Thyroid gland (tissue), 4 donors: ENCODE data around the gene CBLC.

Experiments used
- POLR2A ChIP-seq, 2 donors: fragments of 450-650 bp; IDR thresholded peaks; one replicate each; pipeline ENCODE4 v1.6.1; 2017; ENCODE audit warnings: antibody characterized with exemption in 2 of 2, mild to moderate bottlenecking in 2 of 2, moderate library complexity in 1 of 2
- TF ChIP-seq, protein P1 (sequence below), 6 experiments: fragments of 200-600 bp in 3 of 6; fragments of 450-650 bp in 3 of 6; sonication (generic) in 3 of 6; IDR thresholded peaks; one replicate each; pipeline ENCODE4 v1.5.1; 2016 to 2019; ENCODE audit warnings: antibody characterized with exemption in 6 of 6, mild to moderate bottlenecking in 2 of 6, inconsistent platforms in 1 of 6, moderate library complexity in 1 of 6

DNA sequence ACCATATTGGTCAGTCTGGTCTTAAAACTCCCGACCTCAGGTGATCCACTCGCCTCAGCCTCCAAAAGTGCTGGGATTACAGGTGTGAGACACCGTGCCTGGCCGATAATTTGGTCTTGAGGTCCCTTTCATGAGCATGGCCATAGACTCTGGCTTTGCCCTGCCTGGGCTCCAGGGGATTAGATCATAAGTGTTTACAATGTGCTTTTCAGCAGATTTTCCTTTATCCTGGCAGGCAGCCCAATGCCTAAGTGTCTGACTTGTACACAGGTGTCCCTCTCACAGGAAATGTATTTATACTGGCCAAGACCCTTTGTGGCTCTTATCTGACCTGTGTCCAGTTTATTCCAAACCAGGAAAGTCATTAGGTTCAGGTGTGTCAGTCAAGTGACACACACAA is 47.1 kb downstream of the CBLC start:
- TF ChIP-seq, protein P1, sequence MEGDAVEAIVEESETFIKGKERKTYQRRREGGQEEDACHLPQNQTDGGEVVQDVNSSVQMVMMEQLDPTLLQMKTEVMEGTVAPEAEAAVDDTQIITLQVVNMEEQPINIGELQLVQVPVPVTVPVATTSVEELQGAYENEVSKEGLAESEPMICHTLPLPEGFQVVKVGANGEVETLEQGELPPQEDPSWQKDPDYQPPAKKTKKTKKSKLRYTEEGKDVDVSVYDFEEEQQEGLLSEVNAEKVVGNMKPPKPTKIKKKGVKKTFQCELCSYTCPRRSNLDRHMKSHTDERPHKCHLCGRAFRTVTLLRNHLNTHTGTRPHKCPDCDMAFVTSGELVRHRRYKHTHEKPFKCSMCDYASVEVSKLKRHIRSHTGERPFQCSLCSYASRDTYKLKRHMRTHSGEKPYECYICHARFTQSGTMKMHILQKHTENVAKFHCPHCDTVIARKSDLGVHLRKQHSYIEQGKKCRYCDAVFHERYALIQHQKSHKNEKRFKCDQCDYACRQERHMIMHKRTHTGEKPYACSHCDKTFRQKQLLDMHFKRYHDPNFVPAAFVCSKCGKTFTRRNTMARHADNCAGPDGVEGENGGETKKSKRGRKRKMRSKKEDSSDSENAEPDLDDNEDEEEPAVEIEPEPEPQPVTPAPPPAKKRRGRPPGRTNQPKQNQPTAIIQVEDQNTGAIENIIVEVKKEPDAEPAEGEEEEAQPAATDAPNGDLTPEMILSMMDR (IDR thresholded peaks at IDR 0.05), result no peak
- no peak for TF ChIP-seq POLR2A (IDR thresholded peaks at IDR 0.05)
